HEK293 (cell line): ENCODE data around the gene SMIM5.

Experiments
- CTCF ChIA-PET: fragments of 350-600 bp; formaldehyde crosslinking; extraction: SDS; loops from one replicate; lab custom pipeline; 2021; ENCODE audit warnings: antibody characterized with exemption; lab: Yijun Ruan, JAX
- POLR2A ChIA-PET: fragments of 300-600 bp; formaldehyde crosslinking; extraction: SDS; loops from one replicate; lab custom pipeline; 2020; ENCODE audit warnings: antibody characterized with exemption, inconsistent platforms; lab: Yijun Ruan, JAX
- H3K27ac ChIP-seq: fragments of 200-500 bp; sonication (Bioruptor generic); 2 replicates; pipeline ENCODE4 v1.5.1; 2014; ENCODE audit warnings: low read depth, low read length, control low read depth, inconsistent platforms; ENCODE audit errors: extremely low read depth
- H3K36me3 ChIP-seq, 2 experiments: fragments of 200-500 bp in 1 of 2; sonication (Bioruptor generic) in 1 of 2; 1 replicate in 1 of 2; 2 replicates in 1 of 2; pipeline ENCODE4 v1.5.1; 2014 to 2017; ENCODE audit warnings: inconsistent platforms in 2 of 2, low read length in 2 of 2; ENCODE audit not compliant: control insufficient read depth in 2 of 2, insufficient read depth in 1 of 2
- H3K4me1 ChIP-seq: fragments of 200-500 bp; sonication (Bioruptor generic); 2 replicates; pipeline ENCODE4 v1.5.1; 2014; ENCODE audit warnings: mild to moderate bottlenecking, low read length, inconsistent platforms; ENCODE audit not compliant: control insufficient read depth, insufficient read depth
- H3K4me3 ChIP-seq: 2 replicates; pipeline ENCODE4 v1.5.1; 2011; ENCODE audit warnings: low read depth, mild to moderate bottlenecking, control low read depth, low read length, moderate library complexity
- H3K9me3 ChIP-seq: fragments of 200-500 bp; sonication (Bioruptor generic); 2 replicates; pipeline ENCODE4 v1.5.1; 2014; ENCODE audit warnings: low read depth, low read length, inconsistent platforms; ENCODE audit not compliant: control insufficient read depth, insufficient read depth
- FEZF1 ChIP-seq: fragments of 450-650 bp; formaldehyde crosslinking; IDR thresholded peaks from 2 replicates; pipeline ENCODE4 v1.5.1; 2016; ENCODE audit warnings: missing biosample characterization, missing genetic modification characterization
- GLI4 ChIP-seq: fragments of 450-650 bp; formaldehyde crosslinking; IDR thresholded peaks from 2 replicates; pipeline ENCODE4 v1.5.1; 2016; ENCODE audit warnings: missing biosample characterization, missing genetic modification characterization
- OSR2 ChIP-seq: fragments of 450-650 bp; formaldehyde crosslinking; IDR thresholded peaks from 2 replicates; pipeline ENCODE4 v1.5.1; 2016; ENCODE audit warnings: missing biosample characterization, missing genetic modification characterization
- SCRT2 ChIP-seq: fragments of 450-650 bp; formaldehyde crosslinking; IDR thresholded peaks from 2 replicates; pipeline ENCODE4 v1.5.1; 2016; ENCODE audit warnings: missing biosample characterization, missing genetic modification characterization
- ZBTB21 ChIP-seq: fragments of 450-650 bp; formaldehyde crosslinking; IDR thresholded peaks from 2 replicates; pipeline ENCODE4 v1.5.1; 2017; ENCODE audit warnings: missing biosample characterization, missing genetic modification characterization
- ZNF16 ChIP-seq: fragments of 450-650 bp; formaldehyde crosslinking; IDR thresholded peaks from 2 replicates; pipeline ENCODE4 v1.5.1; 2016; ENCODE audit warnings: low read depth, missing biosample characterization, missing genetic modification characterization
- ZNF2 ChIP-seq: fragments of 450-650 bp; formaldehyde crosslinking; IDR thresholded peaks from 2 replicates; pipeline ENCODE4 v1.5.1; 2016; ENCODE audit warnings: missing biosample characterization, missing genetic modification characterization
- ZNF529 ChIP-seq: fragments of 450-650 bp; formaldehyde crosslinking; IDR thresholded peaks from 2 replicates; pipeline ENCODE4 v1.5.1; 2017; ENCODE audit warnings: missing genetic modification characterization, missing biosample characterization; ENCODE audit not compliant: insufficient replicate concordance
- ZNF596 ChIP-seq: fragments of 450-650 bp; IDR thresholded peaks from 2 replicates; pipeline ENCODE4 v1.5.0; 2018; ENCODE audit warnings: missing biosample characterization, mild to moderate bottlenecking, missing genetic modification characterization, moderate library complexity
- ZNF623 ChIP-seq: fragments of 450-650 bp; formaldehyde crosslinking; IDR thresholded peaks from 2 replicates; pipeline ENCODE4 v1.5.1; 2016; ENCODE audit warnings: missing biosample characterization, missing genetic modification characterization
- ZNF707 ChIP-seq: fragments of 450-650 bp; formaldehyde crosslinking; IDR thresholded peaks from 2 replicates; pipeline ENCODE4 v1.5.1; 2016; ENCODE audit warnings: missing biosample characterization, missing genetic modification characterization
- ZXDB ChIP-seq: fragments of 450-650 bp; formaldehyde crosslinking; IDR thresholded peaks from 2 replicates; pipeline ENCODE4 v1.5.1; 2016; ENCODE audit warnings: missing biosample characterization, missing genetic modification characterization
- TF ChIP-seq, protein P1 (sequence below): fragments of 450-650 bp; formaldehyde crosslinking; IDR thresholded peaks from 2 replicates; pipeline ENCODE4 v1.5.1; 2016; ENCODE audit warnings: missing biosample characterization, missing genetic modification characterization, low read depth
- TF ChIP-seq, protein P2 (sequence below): fragments of 450-650 bp; formaldehyde crosslinking; IDR thresholded peaks from 2 replicates; pipeline ENCODE4 v1.5.1; 2017; ENCODE audit warnings: missing biosample characterization, missing genetic modification characterization
- TF ChIP-seq, protein P3 (sequence below): fragments of 450-650 bp; formaldehyde crosslinking; IDR thresholded peaks from 2 replicates; pipeline ENCODE4 v1.5.1; 2016; ENCODE audit warnings: missing biosample characterization, missing genetic modification characterization, borderline replicate concordance
- TF ChIP-seq, protein P4 (sequence below): fragments of 450-650 bp; formaldehyde crosslinking; IDR thresholded peaks from 2 replicates; pipeline ENCODE4; 2016; ENCODE audit warnings: missing biosample characterization, missing genetic modification characterization

Gene SMIM5

DNA sequence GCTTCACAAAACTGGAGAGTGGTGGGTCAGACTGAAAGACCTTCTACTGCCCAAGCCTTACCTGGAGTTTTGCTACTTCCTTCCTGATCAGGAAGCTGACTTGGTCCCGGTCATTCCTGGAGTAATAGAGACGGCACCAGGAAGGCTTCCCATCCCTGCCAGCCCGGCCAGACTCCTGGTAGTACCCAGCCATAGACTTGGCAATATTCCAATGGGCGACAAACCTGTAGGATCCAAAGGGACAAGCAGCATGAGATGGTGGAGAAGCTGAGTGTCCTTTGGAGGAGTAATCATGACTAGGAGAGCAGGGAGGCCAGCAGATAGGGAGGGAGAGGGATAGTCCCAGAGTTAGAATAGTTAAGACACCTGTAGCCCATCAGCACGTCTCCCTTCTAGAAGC is 25.0 kb downstream of the SMIM5 start:
- TF ChIP-seq, protein P1, sequence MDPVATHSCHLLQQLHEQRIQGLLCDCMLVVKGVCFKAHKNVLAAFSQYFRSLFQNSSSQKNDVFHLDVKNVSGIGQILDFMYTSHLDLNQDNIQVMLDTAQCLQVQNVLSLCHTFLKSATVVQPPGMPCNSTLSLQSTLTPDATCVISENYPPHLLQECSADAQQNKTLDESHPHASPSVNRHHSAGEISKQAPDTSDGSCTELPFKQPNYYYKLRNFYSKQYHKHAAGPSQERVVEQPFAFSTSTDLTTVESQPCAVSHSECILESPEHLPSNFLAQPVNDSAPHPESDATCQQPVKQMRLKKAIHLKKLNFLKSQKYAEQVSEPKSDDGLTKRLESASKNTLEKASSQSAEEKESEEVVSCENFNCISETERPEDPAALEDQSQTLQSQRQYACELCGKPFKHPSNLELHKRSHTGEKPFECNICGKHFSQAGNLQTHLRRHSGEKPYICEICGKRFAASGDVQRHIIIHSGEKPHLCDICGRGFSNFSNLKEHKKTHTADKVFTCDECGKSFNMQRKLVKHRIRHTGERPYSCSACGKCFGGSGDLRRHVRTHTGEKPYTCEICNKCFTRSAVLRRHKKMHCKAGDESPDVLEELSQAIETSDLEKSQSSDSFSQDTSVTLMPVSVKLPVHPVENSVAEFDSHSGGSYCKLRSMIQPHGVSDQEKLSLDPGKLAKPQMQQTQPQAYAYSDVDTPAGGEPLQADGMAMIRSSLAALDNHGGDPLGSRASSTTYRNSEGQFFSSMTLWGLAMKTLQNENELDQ (tag by site-specific recombination), result no peak
- TF ChIP-seq SCRT2 (tag by site-specific recombination), result peak; percentile 48; the same call in 1 of the 2 replicates
- H3K36me3 ChIP-seq, result peaks cover 68 to 70% of the 10 kb centered on the region in 2 experiments
- H3K4me1 ChIP-seq, result no peaks in the 10 kb centered on the region
- no peak overlapping the region for H3K27ac ChIP-seq
- POLR2A ChIA-PET, result interaction anchor here (1.6 to 2.0 kb wide), 2 partner anchors 9 to 25 kb away, joined by 4 to 9 read pairs; partner anchors contain the start of genes RECQL5, SAP30BP and SMIM5
- CTCF ChIA-PET, result interaction anchor here (0.7 to 22.8 kb wide), 12 partner anchors 9 to 235 kb away, joined by 3 to 410 read pairs (median 4); partner anchors contain the start of gene SMIM5
- H3K4me3 ChIP-seq, result no peak overlapping the region
- H3K9me3 ChIP-seq, result no peaks in the 10 kb centered on the region

DNA sequence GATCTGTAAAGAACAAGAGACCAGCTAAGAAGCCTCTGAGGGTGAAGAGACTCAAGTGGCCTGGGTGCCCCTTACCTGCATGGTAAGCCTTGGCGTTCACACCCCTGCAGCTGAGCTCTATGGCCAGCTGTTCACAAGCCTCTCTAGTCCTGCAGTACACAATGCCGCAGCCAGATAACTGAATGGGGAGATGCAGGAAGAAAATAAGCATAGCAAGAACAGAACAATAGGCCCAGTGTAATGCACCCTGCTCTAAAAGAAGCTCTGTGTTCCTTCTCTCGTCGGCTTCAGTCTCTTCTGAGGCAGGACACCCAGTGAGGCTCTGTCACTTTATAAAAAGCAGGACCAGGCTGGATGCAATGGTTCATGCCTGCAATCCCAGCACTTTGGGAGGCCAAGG is 28.3 kb downstream of the SMIM5 start:
- Histone ChIP-seq H3K36me3 (peaks cover 63 to 72% of the 10 kb centered on the region in 2 experiments), H3K9me3 (no peaks in the 10 kb centered on the region), H3K4me1 (peaks cover 2% of the 10 kb centered on the region; the same call in 1 of the 2 replicates), H3K27ac (no peak overlapping the region), H3K4me3 (no peak overlapping the region)
- TF ChIP-seq OSR2 (tag by site-specific recombination) (no peak), ZNF596 (tag by site-specific recombination) (no peak), ZNF529 (tag by site-specific recombination) (no peak), ZBTB21 (tag by site-specific recombination) (no peak), SCRT2 (tag by site-specific recombination) (no peak), FEZF1 (tag by site-specific recombination) (no peak), ZNF2 (tag by site-specific recombination) (no peak), ZNF623 (no peak)
- TF ChIP-seq, protein P2, sequence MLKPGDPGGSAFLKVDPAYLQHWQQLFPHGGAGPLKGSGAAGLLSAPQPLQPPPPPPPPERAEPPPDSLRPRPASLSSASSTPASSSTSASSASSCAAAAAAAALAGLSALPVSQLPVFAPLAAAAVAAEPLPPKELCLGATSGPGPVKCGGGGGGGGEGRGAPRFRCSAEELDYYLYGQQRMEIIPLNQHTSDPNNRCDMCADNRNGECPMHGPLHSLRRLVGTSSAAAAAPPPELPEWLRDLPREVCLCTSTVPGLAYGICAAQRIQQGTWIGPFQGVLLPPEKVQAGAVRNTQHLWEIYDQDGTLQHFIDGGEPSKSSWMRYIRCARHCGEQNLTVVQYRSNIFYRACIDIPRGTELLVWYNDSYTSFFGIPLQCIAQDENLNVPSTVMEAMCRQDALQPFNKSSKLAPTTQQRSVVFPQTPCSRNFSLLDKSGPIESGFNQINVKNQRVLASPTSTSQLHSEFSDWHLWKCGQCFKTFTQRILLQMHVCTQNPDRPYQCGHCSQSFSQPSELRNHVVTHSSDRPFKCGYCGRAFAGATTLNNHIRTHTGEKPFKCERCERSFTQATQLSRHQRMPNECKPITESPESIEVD (tag by site-specific recombination), result no peak
- ChIA-PET POLR2A (interaction anchor here (1.1 kb wide), 1 partner anchor 9 kb away, joined by 4 read pairs; no protein-coding TSS in a partner anchor), CTCF (interaction anchor here (0.6 to 22.8 kb wide), 7 partner anchors 9 to 1188 kb away, joined by 3 to 410 read pairs (median 4); partner anchors contain the start of gene SMIM5)

DNA sequence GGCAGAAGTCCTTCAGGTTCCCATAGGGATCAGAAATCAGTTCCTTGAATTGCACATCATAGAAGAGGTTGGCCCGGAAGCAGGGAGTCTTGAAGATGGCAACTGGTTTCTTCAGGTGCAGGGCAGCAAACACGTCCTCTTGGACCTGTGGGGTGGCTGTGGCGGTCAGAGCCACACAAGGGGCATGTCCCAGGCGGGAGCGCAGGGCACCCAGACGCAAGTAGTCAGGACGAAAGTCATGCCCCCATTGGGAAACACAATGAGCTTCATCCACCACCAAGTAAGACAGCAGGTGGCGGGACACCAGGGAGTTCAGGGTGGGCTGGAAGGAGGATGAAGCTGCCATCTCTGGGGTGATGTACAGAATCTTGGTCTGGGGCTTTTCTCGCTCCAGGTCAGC is 29.3 kb downstream of the SMIM5 start:
- H3K27ac ChIP-seq, result no peak overlapping the region
- no peak for TF ChIP-seq ZNF16 (tag by site-specific recombination)
- no peak for TF ChIP-seq ZXDB (tag by site-specific recombination)
- no peak for TF ChIP-seq ZNF2 (tag by site-specific recombination)
- TF ChIP-seq, protein P3, sequence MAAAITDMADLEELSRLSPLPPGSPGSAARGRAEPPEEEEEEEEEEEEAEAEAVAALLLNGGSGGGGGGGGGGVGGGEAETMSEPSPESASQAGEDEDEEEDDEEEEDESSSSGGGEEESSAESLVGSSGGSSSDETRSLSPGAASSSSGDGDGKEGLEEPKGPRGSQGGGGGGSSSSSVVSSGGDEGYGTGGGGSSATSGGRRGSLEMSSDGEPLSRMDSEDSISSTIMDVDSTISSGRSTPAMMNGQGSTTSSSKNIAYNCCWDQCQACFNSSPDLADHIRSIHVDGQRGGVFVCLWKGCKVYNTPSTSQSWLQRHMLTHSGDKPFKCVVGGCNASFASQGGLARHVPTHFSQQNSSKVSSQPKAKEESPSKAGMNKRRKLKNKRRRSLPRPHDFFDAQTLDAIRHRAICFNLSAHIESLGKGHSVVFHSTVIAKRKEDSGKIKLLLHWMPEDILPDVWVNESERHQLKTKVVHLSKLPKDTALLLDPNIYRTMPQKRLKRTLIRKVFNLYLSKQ, result no peak
- TF ChIP-seq, protein P4, sequence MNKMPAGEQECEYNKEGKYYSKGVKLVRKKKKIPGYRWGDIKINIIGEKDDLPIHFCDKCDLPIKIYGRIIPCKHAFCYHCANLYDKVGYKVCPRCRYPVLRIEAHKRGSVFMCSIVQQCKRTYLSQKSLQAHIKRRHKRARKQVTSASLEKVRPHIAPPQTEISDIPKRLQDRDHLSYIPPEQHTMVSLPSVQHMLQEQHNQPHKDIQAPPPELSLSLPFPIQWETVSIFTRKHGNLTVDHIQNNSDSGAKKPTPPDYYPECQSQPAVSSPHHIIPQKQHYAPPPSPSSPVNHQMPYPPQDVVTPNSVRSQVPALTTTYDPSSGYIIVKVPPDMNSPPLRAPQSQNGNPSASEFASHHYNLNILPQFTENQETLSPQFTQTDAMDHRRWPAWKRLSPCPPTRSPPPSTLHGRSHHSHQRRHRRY (tag by site-specific recombination), result no peak
- TF ChIP-seq GLI4, result no peak
- TF ChIP-seq ZNF707 (tag by site-specific recombination), result no peak
- CTCF ChIA-PET, result interaction anchor here (1.0 to 22.8 kb wide), 5 partner anchors 10 to 88 kb away, joined by 3 to 410 read pairs (median 11); partner anchors contain the start of gene SMIM5
- no peaks in the 10 kb centered on the region for H3K9me3 ChIP-seq
- POLR2A ChIA-PET, result interaction anchor here (0.6 kb wide), 1 partner anchor 15 kb away, joined by 6 read pairs; no protein-coding TSS in a partner anchor
- H3K36me3 ChIP-seq, result peaks cover 55 to 65% of the 10 kb centered on the region in 2 experiments
- peaks cover 2% of the 10 kb centered on the region; the same call in 1 of the 2 replicates for H3K4me1 ChIP-seq
- H3K4me3 ChIP-seq, result no peak overlapping the region
